DND-41 (cell line): ENCODE measurements around the gene RAD51B.

Source experiments
- ATAC-seq: fragments of 200-7000 bp; cut with Tn5 transposase; 3 replicates; pipeline ENCODE4 v1.9.1; 2021; ENCODE audit warnings: low read depth; ENCODE audit not compliant: insufficient read depth
- DNase-seq: peaks from one replicate; pipeline ENCODE4 v3.0.0-alpha.2; 2020
- H2AFZ ChIP-seq: 2 replicates; pipeline ENCODE4 v1.6.0; 2012; ENCODE audit warnings: low read depth, low read length
- H3K27ac ChIP-seq: 2 replicates; pipeline ENCODE4 v1.5.1; 2012; ENCODE audit warnings: low read length, inconsistent platforms
- H3K27me3 ChIP-seq: fragments of 200-600 bp; sonication (generic); 2 replicates; pipeline ENCODE4 v1.6.0; 2012; ENCODE audit warnings: low read length, mild to moderate bottlenecking, inconsistent platforms; ENCODE audit not compliant: insufficient read depth, poor library complexity
- H3K36me3 ChIP-seq: 2 replicates; pipeline ENCODE4 v1.5.1; 2012; ENCODE audit warnings: low read length, inconsistent platforms; ENCODE audit not compliant: insufficient read depth
- H3K4me1 ChIP-seq: 2 replicates; pipeline ENCODE4 v1.5.1; 2012; ENCODE audit warnings: mild to moderate bottlenecking, low read length; ENCODE audit not compliant: insufficient read depth
- H3K4me2 ChIP-seq: 2 replicates; pipeline ENCODE4 v1.6.0; 2012; ENCODE audit warnings: mild to moderate bottlenecking, moderate library complexity, low read length, inconsistent platforms; ENCODE audit not compliant: insufficient read depth
- H3K4me3 ChIP-seq, 2 experiments: fragments of 200-600 bp in 1 of 2; shearing (Covaris generic) in 1 of 2; 2 replicates each; pipeline ENCODE4 v1.5.1; 2012 to 2016; ENCODE audit warnings: inconsistent platforms in 2 of 2, low read length in 2 of 2, mild to moderate bottlenecking in 2 of 2, low read depth in 1 of 2, moderate library complexity in 1 of 2
- H3K79me2 ChIP-seq: 2 replicates; pipeline ENCODE4 v1.6.0; 2012; ENCODE audit warnings: low read length, inconsistent platforms; ENCODE audit not compliant: insufficient read depth
- H3K9ac ChIP-seq: 2 replicates; pipeline ENCODE4 v1.6.0; 2012; ENCODE audit warnings: low read depth, mild to moderate bottlenecking, inconsistent platforms, low read length, moderate library complexity
- H3K9me3 ChIP-seq: 2 replicates; pipeline ENCODE4 v1.5.1; 2012; ENCODE audit warnings: low read length, moderate library complexity, mild to moderate bottlenecking, inconsistent platforms; ENCODE audit not compliant: insufficient read depth, severe bottlenecking
- H4K20me1 ChIP-seq: 2 replicates; pipeline ENCODE4 v1.6.0; 2012; ENCODE audit warnings: low read length; ENCODE audit not compliant: insufficient read depth
- EZH2 ChIP-seq: IDR thresholded peaks from 3 replicates; pipeline ENCODE4 v1.6.1; 2012; ENCODE audit warnings: borderline replicate concordance, low read depth, mild to moderate bottlenecking, moderate library complexity, low read length, inconsistent platforms; ENCODE audit not compliant: severe bottlenecking
- TF ChIP-seq, protein P1 (sequence below): IDR thresholded peaks from 2 replicates; pipeline ENCODE4 v1.5.1; 2012; ENCODE audit warnings: borderline replicate concordance, low read length, moderate library complexity, mild to moderate bottlenecking; ENCODE audit not compliant: poor library complexity, severe bottlenecking; ENCODE audit errors: extremely low read depth

RAD51B gene

DNA sequence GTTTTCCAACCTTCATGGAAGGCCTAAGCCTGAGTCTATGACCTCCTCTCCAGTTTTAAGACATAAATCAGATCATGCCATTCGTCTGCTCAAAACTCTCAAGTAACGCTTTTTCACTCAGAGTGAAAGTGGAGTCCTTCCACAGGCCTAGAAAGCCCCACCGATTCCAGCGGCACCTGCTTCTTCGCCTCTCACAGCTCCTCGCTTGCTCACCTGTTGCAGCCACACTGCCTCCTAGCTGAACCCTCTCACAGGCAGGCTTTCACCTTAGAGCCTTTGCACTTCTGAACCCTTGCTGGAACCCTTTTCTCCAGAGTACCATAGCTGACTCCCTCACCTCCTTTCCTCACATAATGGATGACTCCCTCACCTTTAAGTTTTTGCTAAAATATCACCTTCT is 672.2 kb downstream of the RAD51B start:
- H3K4me2 ChIP-seq: no peak overlapping the region
- no peaks in the 10 kb centered on the region for H4K20me1 ChIP-seq
- DNase-seq (no peak), ATAC-seq (no peak)
- no peak for TF ChIP-seq EZH2
- TF ChIP-seq, protein P1, sequence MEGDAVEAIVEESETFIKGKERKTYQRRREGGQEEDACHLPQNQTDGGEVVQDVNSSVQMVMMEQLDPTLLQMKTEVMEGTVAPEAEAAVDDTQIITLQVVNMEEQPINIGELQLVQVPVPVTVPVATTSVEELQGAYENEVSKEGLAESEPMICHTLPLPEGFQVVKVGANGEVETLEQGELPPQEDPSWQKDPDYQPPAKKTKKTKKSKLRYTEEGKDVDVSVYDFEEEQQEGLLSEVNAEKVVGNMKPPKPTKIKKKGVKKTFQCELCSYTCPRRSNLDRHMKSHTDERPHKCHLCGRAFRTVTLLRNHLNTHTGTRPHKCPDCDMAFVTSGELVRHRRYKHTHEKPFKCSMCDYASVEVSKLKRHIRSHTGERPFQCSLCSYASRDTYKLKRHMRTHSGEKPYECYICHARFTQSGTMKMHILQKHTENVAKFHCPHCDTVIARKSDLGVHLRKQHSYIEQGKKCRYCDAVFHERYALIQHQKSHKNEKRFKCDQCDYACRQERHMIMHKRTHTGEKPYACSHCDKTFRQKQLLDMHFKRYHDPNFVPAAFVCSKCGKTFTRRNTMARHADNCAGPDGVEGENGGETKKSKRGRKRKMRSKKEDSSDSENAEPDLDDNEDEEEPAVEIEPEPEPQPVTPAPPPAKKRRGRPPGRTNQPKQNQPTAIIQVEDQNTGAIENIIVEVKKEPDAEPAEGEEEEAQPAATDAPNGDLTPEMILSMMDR: no peak
- no peaks in the 10 kb centered on the region for H3K9me3 ChIP-seq
- H2AFZ ChIP-seq: no peak overlapping the region
- H3K79me2 ChIP-seq: no peaks in the 10 kb centered on the region
- H3K27me3 ChIP-seq: no peaks in the 10 kb centered on the region
- no peak overlapping the region for H3K4me3 ChIP-seq
- no peak overlapping the region for H3K9ac ChIP-seq
- no peak overlapping the region for H3K27ac ChIP-seq
- no peaks in the 10 kb centered on the region for H3K36me3 ChIP-seq
- H3K4me1 ChIP-seq: no peaks in the 10 kb centered on the region

DNA sequence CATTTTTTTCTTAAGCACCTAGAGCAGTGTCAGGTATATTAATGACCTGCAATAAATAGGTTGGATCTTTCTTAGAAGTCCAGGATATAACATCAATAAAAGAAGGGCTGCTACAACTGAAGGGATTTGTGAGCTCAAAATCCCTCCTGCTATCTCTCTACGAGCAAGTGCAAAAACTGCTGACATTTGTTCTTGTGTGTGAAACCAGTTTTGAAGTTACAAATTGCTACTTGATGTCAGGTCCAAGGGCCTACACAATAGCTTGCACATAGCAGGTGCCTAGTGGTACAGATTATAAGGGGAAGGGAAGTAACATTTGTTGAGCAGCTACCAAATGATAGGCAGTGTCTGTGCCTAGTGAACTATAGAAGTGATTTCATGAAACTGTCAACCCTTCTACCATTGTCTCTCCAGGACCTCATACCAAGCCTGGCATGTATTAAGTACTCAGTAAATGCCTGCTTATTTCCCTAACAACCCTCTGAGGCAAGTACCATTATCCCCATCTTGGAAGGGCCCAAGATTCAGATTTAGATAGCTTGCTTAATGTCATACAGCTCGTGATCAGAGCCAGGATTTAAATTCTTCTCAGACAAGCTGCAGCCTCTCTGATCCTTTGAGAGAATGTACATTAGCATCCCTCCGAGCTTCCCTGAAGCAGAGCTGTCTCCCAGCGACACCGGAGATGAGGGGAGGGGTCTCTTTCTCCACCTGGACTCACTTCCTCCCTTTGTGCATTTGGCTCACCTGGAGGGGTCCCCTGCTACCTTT is 673.0 kb downstream of the RAD51B start:
- Histone ChIP-seq H3K36me3 (no peaks in the 10 kb centered on the region), H3K27me3 (no peaks in the 10 kb centered on the region), H3K4me1 (no peaks in the 10 kb centered on the region), H3K9me3 (no peaks in the 10 kb centered on the region), H3K27ac (no peak overlapping the region), H4K20me1 (no peaks in the 10 kb centered on the region), H3K9ac (no peak overlapping the region), H3K4me2 (no peak overlapping the region), H2AFZ (no peak overlapping the region), H3K4me3 (no peak overlapping the region), H3K79me2 (no peaks in the 10 kb centered on the region)
- DNase-seq: no peak
- ATAC-seq: no peak
- TF ChIP-seq, protein P1: no peak
- no peak for TF ChIP-seq EZH2

DNA sequence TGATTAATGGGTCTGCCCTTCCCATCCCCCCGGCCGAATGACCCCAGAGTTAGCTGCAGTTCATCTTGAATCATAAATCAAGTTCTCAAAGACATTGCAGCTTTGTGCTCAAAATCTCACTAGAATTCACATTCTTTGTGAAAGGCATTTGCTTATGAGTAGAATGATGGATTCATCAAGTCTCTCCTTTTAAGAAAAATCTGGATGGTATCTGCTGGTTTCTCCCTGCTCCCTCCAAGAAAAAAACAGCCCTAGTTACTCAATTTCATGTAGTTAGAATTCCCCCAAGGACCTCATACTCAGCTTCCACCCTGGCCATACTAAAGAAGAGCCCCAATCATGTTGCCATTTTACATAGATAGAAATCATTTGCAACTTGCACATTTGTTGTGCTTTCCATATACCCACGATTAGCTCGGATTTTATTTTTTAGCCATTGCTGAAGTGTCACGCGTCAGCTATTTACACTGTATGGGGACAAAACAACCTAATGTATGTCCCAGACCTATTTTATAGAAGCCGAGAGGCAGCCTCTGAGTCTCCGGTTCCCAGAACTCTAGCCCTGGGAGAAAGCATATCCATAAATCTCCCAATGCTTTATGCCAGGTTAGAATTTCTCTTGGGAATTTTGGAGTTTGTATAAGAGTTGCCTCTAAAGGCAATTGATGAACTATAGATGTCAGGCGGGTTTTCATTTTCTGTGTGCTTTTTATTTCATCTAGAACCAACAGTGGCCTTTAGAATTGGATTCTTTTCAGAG is 673.8 kb downstream of the RAD51B start:
- Histone ChIP-seq H3K4me3 (no peak overlapping the region), H3K27me3 (no peaks in the 10 kb centered on the region), H3K9me3 (no peaks in the 10 kb centered on the region), H3K79me2 (no peaks in the 10 kb centered on the region), H3K36me3 (no peaks in the 10 kb centered on the region), H3K4me1 (no peaks in the 10 kb centered on the region), H2AFZ (no peak overlapping the region), H3K27ac (no peak overlapping the region), H4K20me1 (no peaks in the 10 kb centered on the region), H3K4me2 (no peak overlapping the region), H3K9ac (no peak overlapping the region)
- TF ChIP-seq, protein P1: no peak
- TF ChIP-seq EZH2: no peak
- ATAC-seq (no peak), DNase-seq (no peak)
